HepG2 (cell line): ENCODE results near the gene CACNA1C. TPM values are rescaled to one million over a fixed set of nuclear protein-coding genes. Genes with fewer than 3 reads are reported as not detected.

Experiments
- ATAC-seq: fragments of 200-7000 bp; cut with Tn5 transposase; 3 replicates; pipeline ENCODE4 v1.9.1; 2020; ENCODE audit warnings: mild to moderate bottlenecking, moderate library complexity
- BruUV-seq: library from RNA; stranded (reverse); fragments of 400-500 nt; replicated peaks from 2 replicates; lab custom pipeline; 2021; lab: Mats Ljungman, UMichigan
- CTCF ChIA-PET: fragments of 300-600 bp; formaldehyde crosslinking; extraction: SDS; loops from one replicate; lab custom pipeline; 2021; ENCODE audit warnings: low total read pairs, inconsistent platforms, low intra/inter-chr PET ratio; lab: Yijun Ruan, JAX
- POLR2A ChIA-PET: fragments of 350-600 bp; sonication (Branson Sonifier 250); formaldehyde crosslinking; loops from one replicate; lab custom pipeline; 2020; ENCODE audit warnings: antibody characterized with exemption, inconsistent platforms; lab: Yijun Ruan, JAX
- DNase-seq: peaks from one replicate; pipeline ENCODE4 v3.0.0-alpha.2; 2015; ENCODE audit warnings: low spot score
- FAIRE-seq: peaks from 3 replicates; lab custom pipeline; 2011; peaks lifted over from hg19 to GRCh38; lab: Jason Lieb, UNC
- H2AFZ ChIP-seq: one replicate; pipeline ENCODE4 v1.6.1; 2011; ENCODE audit warnings: low read length, inconsistent platforms
- H3K27ac ChIP-seq: fragments of 300-600 bp; 3 replicates; pipeline ENCODE4 v1.8.0; 2011; ENCODE audit warnings: mixed run types, mild to moderate bottlenecking, mixed read lengths, low read length, inconsistent platforms; ENCODE audit not compliant: insufficient read depth; ENCODE audit errors: extremely low read length
- H3K27me3 ChIP-seq, 2 experiments: fragments of 200-600 bp in 1 of 2; 2 replicates in 1 of 2; 3 replicates in 1 of 2; pipeline versions ENCODE4 v1.6.0 to v1.8.0; 2011; ENCODE audit warnings: low read length in 2 of 2, mild to moderate bottlenecking in 2 of 2, moderate library complexity in 2 of 2, inconsistent platforms in 1 of 2; ENCODE audit not compliant: insufficient read depth in 2 of 2, control insufficient read depth in 1 of 2
- H3K36me3 ChIP-seq, 2 experiments: fragments of 200-600 bp in 1 of 2; replicated peaks in 1 of 2; 2 replicates in 1 of 2; 3 replicates in 1 of 2; pipeline versions ENCODE4 v1.5.1 to v1.8.0; 2011; ENCODE audit warnings: low read length in 2 of 2, inconsistent platforms in 1 of 2; ENCODE audit not compliant: insufficient read depth in 2 of 2, control insufficient read depth in 1 of 2
- H3K4me1 ChIP-seq: 2 replicates; pipeline ENCODE4 v1.5.1; 2012; ENCODE audit warnings: low read length, inconsistent platforms; ENCODE audit not compliant: insufficient read depth
- H3K4me2 ChIP-seq: 2 replicates; pipeline ENCODE4 v1.6.0; 2011; ENCODE audit warnings: low read depth, low read length, inconsistent platforms
- H3K4me3 ChIP-seq, 3 experiments: fragments of 200-600 bp in 1 of 3; sonication (generic), shearing (Covaris generic) in 1 of 3; replicated peaks in 1 of 3; 2 replicates each; pipeline ENCODE4 v1.5.1; 2011 to 2016; ENCODE audit warnings: low read length in 3 of 3, inconsistent platforms in 2 of 3, low read depth in 2 of 3, mild to moderate bottlenecking in 2 of 3, control low read depth in 1 of 3, mixed read lengths in 1 of 3; ENCODE audit not compliant: insufficient read depth in 1 of 3
- H3K79me2 ChIP-seq: one replicate; pipeline ENCODE4 v1.6.1; 2011; ENCODE audit warnings: low read length, inconsistent platforms; ENCODE audit not compliant: insufficient read depth
- H3K9ac ChIP-seq: 2 replicates; pipeline ENCODE4 v1.6.0; 2011; ENCODE audit warnings: mild to moderate bottlenecking, low read depth, low read length, inconsistent platforms; ENCODE audit not compliant: insufficient read depth
- H3K9me3 ChIP-seq: 2 replicates; pipeline ENCODE4 v1.5.1; 2012; ENCODE audit warnings: mild to moderate bottlenecking, low read length
- H4K20me1 ChIP-seq: 2 replicates; pipeline ENCODE4 v1.6.0; 2011; ENCODE audit warnings: inconsistent platforms, mild to moderate bottlenecking, low read length, moderate library complexity; ENCODE audit not compliant: insufficient read depth
- HOXA3 ChIP-seq: sonication (generic); formaldehyde crosslinking; IDR thresholded peaks from 2 replicates; pipeline ENCODE4 v1.5.0; 2020; ENCODE audit warnings: missing genetic modification reagents
- PHF5A ChIP-seq: IDR thresholded peaks from one replicate; pipeline ENCODE4 v1.6.1; 2018; ENCODE audit warnings: low read depth, missing genetic modification reagents; ENCODE audit not compliant: unreplicated experiment
- SIN3B ChIP-seq: fragments of 150-350 bp; IDR thresholded peaks from 2 replicates; pipeline ENCODE4 v1.6.1; 2014; ENCODE audit warnings: low read length
- WGBS: methylation state at CpG from one replicate; pipeline ENCODE4 v1.1.6; 2017; ENCODE audit warnings: low lambda C conversion rate; 5-methylcytosine and 5-hydroxymethylcytosine counted together
- in situ Hi-C: cut with HindIII; loops from 2 replicates; pipeline ENCODE4 v1.10.0; 2017; ENCODE audit warnings: low pct_unique_long_range_greater_than_20kb; ENCODE audit not compliant: extremely low pct_ligation_motif_present
- intact Hi-C: fragments of 100-400 bp; cut with micrococcal nuclease; formaldehyde crosslinking; loops from one replicate; pipeline ENCODE4 v1.10.0; 2022; ENCODE audit not compliant: unreplicated experiment
- polyA plus RNA-seq, 8 experiments: library from polyadenylated mRNA; depleted of rRNA in 3 of 8; stranded (reverse) in 7 of 8; unstranded in 1 of 8; fragments of >200 nt; fragmentation: Illumina TruSeq in 4 of 8; extraction: Trizol in 4 of 8; gene quantifications; 2 replicates each; pipeline versions ENCODE4 v1.2.1 to v1.2.3, GENCODE V29; 2011 to 2016; ENCODE audit warnings: low read depth in 4 of 8, missing spikeins in 1 of 8, mixed read lengths in 1 of 8; ENCODE audit not compliant: insufficient read depth in 1 of 8
- total RNA-seq, 5 experiments: library from RNA; depleted of rRNA; stranded (reverse); fragments of >200 nt; fragmentation: Illumina TruSeq; extraction: Trizol; gene quantifications; 2 replicates each; pipeline ENCODE4 v1.2.3, GENCODE V29; 2016; ENCODE audit warnings: low read depth in 1 of 5

Gene CACNA1C
- total and polyA plus RNA-seq, 2 of the 13 experiments (the other 11 are each of a cell fraction or from before 2014, with no cell fraction given): not detected

GRCh38 chr12:2256453-2256852, 203.7 kb downstream of the CACNA1C start:
- Histone ChIP-seq H3K4me2 (no peak overlapping the region), H2AFZ (no peak overlapping the region), H3K79me2 (no peaks in the 10 kb centered on the region), H3K36me3 (no peaks in the 10 kb centered on the region), H3K9ac (no peak overlapping the region), H3K27ac (no peak overlapping the region), H3K4me3 (no peak overlapping the region), H3K9me3 (peaks cover 6% of the 10 kb centered on the region), H3K4me1 (peaks cover 16% of the 10 kb centered on the region), H3K27me3 (no peaks in the 10 kb centered on the region; a peak in 1 of 5 replicates), H4K20me1 (no peaks in the 10 kb centered on the region)
- no TSS peak for BruUV-seq
- ATAC-seq (no peak), FAIRE-seq (no peak), DNase-seq (no peak)
- in situ Hi-C loops: no loop called here
- 65% methylated on average over 6 of the region's 6 CpGs for WGBS
- intact Hi-C loops: no loop called here
- POLR2A ChIA-PET: no interaction called here
- TF ChIP-seq PHF5A (CRISPR knock-in tag) (no peak), SIN3B (no peak)
- CTCF ChIA-PET: no interaction called here

- ATAC-seq (no peak), DNase-seq (no peak), FAIRE-seq (no peak)
- H3K4me1 ChIP-seq: peaks cover 12% of the 10 kb centered on the region
- BruUV-seq: no TSS peak
- no peak for TF ChIP-seq HOXA3
- no peaks in the 10 kb centered on the region; a peak in 2 of 5 replicates for H3K27me3 ChIP-seq
- ChIA-PET CTCF (no interaction called here), POLR2A (no interaction called here)
- H3K79me2 ChIP-seq: no peaks in the 10 kb centered on the region
- no peaks in the 10 kb centered on the region for H3K36me3 ChIP-seq
- H3K9ac ChIP-seq: no peak overlapping the region
- in situ Hi-C loops (no loop called here), intact Hi-C loops (no loop called here)
- H3K4me2 ChIP-seq: no peak overlapping the region
- no peak overlapping the region for H3K27ac ChIP-seq
- no peak overlapping the region for H2AFZ ChIP-seq
- no peak overlapping the region for H3K4me3 ChIP-seq
- H3K9me3 ChIP-seq: peaks cover 6% of the 10 kb centered on the region
- H4K20me1 ChIP-seq: no peaks in the 10 kb centered on the region
- 46% methylated on average over 6 of the region's 7 CpGs for WGBS
These were observed 204.1 kb downstream of the CACNA1C start for GRCh38 chr12:2256915-2257314.
